ENCODE data around the gene B4GALT1.

B4GALT1 gene

DNA sequence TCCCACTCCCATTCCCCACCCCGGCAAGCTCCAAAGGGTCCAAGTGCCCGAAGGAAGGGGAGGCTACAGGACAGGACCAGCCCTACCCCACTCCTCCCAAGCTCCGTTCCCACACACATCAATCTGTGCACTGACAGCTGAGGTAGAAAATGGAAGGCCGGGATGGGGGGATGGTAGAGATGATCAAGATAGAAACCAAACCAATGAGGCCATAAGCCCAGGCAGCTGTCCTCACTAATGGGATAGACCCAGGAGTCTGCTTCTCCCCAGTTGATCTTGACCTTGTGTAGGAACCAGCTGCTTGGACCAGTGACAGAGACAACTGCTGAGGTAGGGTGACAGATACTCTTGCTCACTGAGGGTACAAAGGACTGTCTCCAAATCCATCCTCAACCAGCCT is 38.6 kb downstream of the B4GALT1 start:
- no peak for ATAC-seq

GRCh38 chr9:33127881-33128280 is 39.3 kb downstream of the B4GALT1 start:
- no peaks in the 10 kb centered on the region for H3K9me3 Mint-ChIP-seq
- H3K27me3 Mint-ChIP-seq: no peaks in the 10 kb centered on the region
- DNase-seq (no peak), ATAC-seq (no peak)
- no peak overlapping the region for H3K27ac Mint-ChIP-seq
- no peak overlapping the region for H3K4me3 Mint-ChIP-seq
- peaks cover 56% of the 10 kb centered on the region for H3K4me1 Mint-ChIP-seq

More for the DNA sequence above, 38.6 kb downstream of the B4GALT1 start:
- no peak overlapping the region for H3K4me3 Mint-ChIP-seq
- no peaks in the 10 kb centered on the region for H3K27me3 Mint-ChIP-seq
- H3K27ac Mint-ChIP-seq: no peak overlapping the region
- no peaks in the 10 kb centered on the region for H3K9me3 Mint-ChIP-seq
- no peak for DNase-seq
- H3K4me1 Mint-ChIP-seq: peaks cover 56% of the 10 kb centered on the region

DNA sequence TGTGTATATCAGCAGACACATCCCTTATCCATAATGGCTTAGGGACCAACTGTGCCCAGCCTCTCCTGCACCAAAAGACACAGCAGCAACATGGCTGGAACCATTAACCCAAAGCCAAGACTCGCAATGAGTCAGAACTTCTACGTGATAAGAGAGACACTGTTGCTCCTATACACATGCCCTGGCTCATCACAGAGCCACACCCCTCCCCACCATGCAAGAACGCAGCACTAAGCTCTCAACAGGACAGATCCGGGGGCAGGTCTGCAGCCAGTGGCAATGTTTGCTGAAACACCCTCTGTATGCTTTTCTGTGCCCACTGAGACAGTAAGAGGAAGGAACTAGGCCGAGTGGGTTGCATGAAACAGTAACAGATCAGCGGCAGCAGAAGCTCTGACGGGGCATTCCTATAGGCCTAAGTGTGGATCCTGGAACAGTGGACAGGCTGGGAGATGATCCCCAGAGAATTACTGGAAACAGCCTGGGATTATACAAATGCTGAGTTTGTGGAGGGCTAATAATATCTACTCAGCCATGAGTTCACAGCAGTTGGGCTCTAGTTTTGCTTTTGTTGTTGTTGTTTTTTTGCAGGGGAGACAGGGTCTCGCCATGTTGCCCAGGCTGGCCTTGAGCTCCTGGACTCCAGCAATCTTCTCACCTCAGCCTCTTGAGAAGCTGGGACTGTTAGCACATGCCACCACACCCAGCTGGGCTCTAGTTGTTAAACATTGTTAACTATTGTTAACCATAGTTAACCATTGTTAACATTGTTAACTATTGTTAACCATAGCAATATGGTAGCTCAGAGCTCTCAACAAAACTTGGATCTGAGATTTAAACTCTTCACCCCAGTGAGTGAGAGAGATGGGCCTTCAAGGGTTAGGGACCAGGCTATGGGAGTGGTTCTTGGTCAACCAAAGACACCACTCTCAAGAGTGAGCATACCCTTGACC is 41.0 kb downstream of the B4GALT1 start:
- Mint-ChIP-seq H3K27ac (no peak overlapping the region), H3K4me3 (no peak overlapping the region), H3K27me3 (no peaks in the 10 kb centered on the region), H3K9me3 (no peaks in the 10 kb centered on the region), H3K4me1 (peaks cover 56% of the 10 kb centered on the region)
- ATAC-seq (no peak), DNase-seq (no peak)

DNA sequence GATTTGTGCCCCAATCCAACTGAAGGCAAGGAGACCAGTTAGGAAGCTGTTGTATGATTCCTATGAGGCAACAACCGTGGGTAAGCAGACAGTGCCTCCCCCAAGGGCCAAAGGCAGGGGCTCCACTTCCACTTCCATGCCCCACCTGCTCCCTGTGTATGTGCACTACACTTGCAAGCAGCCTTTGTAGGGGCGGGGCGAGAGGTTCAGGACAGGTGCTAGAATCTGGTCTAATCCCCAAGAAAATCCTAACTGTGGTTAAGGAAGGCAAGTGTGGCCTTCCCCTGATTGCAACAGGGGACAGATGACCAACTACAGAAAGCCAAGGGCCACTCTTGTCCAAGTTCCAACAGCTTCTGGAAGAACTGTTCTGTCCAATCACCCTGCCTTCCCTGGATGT is 41.7 kb downstream of the B4GALT1 start:
- H3K27me3 Mint-ChIP-seq: no peaks in the 10 kb centered on the region
- H3K4me3 Mint-ChIP-seq: no peak overlapping the region
- peaks cover 53% of the 10 kb centered on the region for H3K4me1 Mint-ChIP-seq
- no peak overlapping the region for H3K27ac Mint-ChIP-seq
- DNase-seq (no peak), ATAC-seq (no peak)
- H3K9me3 Mint-ChIP-seq: no peaks in the 10 kb centered on the region

DNA sequence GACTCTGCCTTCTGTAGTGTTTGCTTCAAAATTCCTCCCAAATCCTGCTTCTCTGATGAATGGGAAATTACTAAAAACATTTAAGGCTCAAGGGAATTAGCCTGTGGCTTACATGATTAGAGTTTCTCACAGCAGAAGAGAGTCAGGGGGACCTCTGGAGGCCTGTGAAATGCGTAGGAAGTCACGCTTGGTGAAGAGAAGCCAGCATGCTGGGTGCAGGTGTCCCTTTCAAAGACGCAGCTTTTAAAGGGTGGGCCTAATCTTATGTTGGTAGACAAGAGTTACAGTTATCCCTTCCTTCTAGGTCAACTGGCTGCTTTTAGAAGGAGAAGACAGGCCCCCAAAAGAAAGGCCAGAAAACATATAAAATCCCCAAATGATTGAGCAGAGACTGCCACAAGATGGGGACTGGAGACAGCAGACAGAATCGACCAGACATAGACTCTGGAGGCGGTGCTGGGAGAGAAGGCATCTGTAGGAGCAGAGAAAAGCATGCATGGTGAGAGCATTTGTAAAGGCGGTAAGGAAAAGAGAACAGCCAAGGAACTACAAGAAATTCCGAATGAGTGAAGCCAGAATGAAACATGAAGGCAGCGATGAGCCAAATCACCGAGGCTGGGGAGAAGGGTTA is 42.3 kb downstream of the B4GALT1 start:
- Mint-ChIP-seq H3K4me1 (peaks cover 51% of the 10 kb centered on the region), H3K4me3 (no peak overlapping the region), H3K27me3 (no peaks in the 10 kb centered on the region), H3K9me3 (no peaks in the 10 kb centered on the region), H3K27ac (peak overlapping the region in 1 of 2 donors; percentile 15)
- DNase-seq: no peak
- ATAC-seq: no peak

GRCh38 chr9:33124046-33124445 is 43.1 kb downstream of the B4GALT1 start:
- Mint-ChIP-seq H3K4me1 (peaks cover 45% of the 10 kb centered on the region), H3K4me3 (no peak overlapping the region), H3K27ac (peak overlapping the region in 1 of 2 donors; percentile 59), H3K27me3 (no peaks in the 10 kb centered on the region), H3K9me3 (no peaks in the 10 kb centered on the region)
- no peak for ATAC-seq
- DNase-seq: no peak

GRCh38 chr9:33123407-33124031 is 43.6 kb downstream of the B4GALT1 start:
- Mint-ChIP-seq H3K9me3 (no peaks in the 10 kb centered on the region), H3K4me1 (peaks cover 44% of the 10 kb centered on the region), H3K27ac (peak overlapping the region; percentile 59 to 60), H3K4me3 (no peak overlapping the region), H3K27me3 (no peaks in the 10 kb centered on the region)
- no peak for ATAC-seq
- DNase-seq: no peak

GRCh38 chr9:33120620-33121019 is 46.5 kb downstream of the B4GALT1 start:
- H3K9me3 Mint-ChIP-seq: no peaks in the 10 kb centered on the region

DNA sequence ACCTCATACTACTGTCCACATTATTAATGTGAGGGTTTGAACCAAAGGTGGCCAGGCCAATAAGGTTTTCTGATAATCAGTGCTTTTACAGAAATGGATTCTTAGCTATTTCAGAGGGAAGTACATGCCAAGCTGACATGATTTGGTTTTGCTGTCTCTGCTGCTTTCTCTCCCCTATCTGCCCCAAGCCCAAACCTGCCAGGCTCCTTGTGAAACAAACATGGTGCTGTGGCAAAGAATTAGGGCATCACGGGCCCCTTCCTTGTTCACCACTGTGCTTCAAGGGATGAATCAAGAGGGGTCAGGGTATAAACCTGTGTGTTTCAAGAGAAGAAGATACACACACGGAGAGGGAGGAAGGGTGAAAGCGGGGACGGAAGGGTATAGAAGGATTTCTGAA is 49.3 kb downstream of the B4GALT1 start:
- ATAC-seq: no peak
- Mint-ChIP-seq H3K4me3 (no peak overlapping the region), H3K27me3 (no peaks in the 10 kb centered on the region), H3K27ac (peak overlapping the region in 1 of 2 donors; percentile 10), H3K4me1 (peaks cover 35% of the 10 kb centered on the region), H3K9me3 (no peaks in the 10 kb centered on the region)
- DNase-seq: no peak

More at GRCh38 chr9:33120620-33121019, 46.5 kb downstream of the B4GALT1 start:
- no peak for DNase-seq
- no peak overlapping the region for H3K4me3 Mint-ChIP-seq
- no peaks in the 10 kb centered on the region for H3K27me3 Mint-ChIP-seq
- no peak for ATAC-seq
- peaks cover 42% of the 10 kb centered on the region for H3K4me1 Mint-ChIP-seq
- H3K27ac Mint-ChIP-seq: no peak overlapping the region

- no peaks in the 10 kb centered on the region for H3K9me3 Mint-ChIP-seq
- peaks cover 35% of the 10 kb centered on the region for H3K4me1 Mint-ChIP-seq
- no peak overlapping the region for H3K4me3 Mint-ChIP-seq
- DNase-seq (no peak), ATAC-seq (no peak)
- H3K27ac Mint-ChIP-seq: peak overlapping the region in 1 of 2 donors; percentile 57
- H3K27me3 Mint-ChIP-seq: no peaks in the 10 kb centered on the region
Observed at GRCh38 chr9:33117306-33117705, 49.8 kb downstream of the B4GALT1 start.

- DNase-seq (no peak), ATAC-seq (no peak)
- H3K4me1 Mint-ChIP-seq: peaks cover 33% of the 10 kb centered on the region
- H3K4me3 Mint-ChIP-seq: no peak overlapping the region
- H3K27ac Mint-ChIP-seq: peak overlapping the region in 1 of 2 donors; percentile 40
- H3K27me3 Mint-ChIP-seq: no peaks in the 10 kb centered on the region
- no peaks in the 10 kb centered on the region for H3K9me3 Mint-ChIP-seq
Observed at GRCh38 chr9:33116860-33117259, 50.3 kb downstream of the B4GALT1 start.

GRCh38 chr9:33114746-33115145 is 52.4 kb downstream of the B4GALT1 start:
- DNase-seq (no peak), ATAC-seq (no peak)
- Mint-ChIP-seq H3K27me3 (no peaks in the 10 kb centered on the region), H3K4me1 (peaks cover 37% of the 10 kb centered on the region), H3K27ac (no peak overlapping the region), H3K4me3 (no peak overlapping the region), H3K9me3 (no peaks in the 10 kb centered on the region)

DNA sequence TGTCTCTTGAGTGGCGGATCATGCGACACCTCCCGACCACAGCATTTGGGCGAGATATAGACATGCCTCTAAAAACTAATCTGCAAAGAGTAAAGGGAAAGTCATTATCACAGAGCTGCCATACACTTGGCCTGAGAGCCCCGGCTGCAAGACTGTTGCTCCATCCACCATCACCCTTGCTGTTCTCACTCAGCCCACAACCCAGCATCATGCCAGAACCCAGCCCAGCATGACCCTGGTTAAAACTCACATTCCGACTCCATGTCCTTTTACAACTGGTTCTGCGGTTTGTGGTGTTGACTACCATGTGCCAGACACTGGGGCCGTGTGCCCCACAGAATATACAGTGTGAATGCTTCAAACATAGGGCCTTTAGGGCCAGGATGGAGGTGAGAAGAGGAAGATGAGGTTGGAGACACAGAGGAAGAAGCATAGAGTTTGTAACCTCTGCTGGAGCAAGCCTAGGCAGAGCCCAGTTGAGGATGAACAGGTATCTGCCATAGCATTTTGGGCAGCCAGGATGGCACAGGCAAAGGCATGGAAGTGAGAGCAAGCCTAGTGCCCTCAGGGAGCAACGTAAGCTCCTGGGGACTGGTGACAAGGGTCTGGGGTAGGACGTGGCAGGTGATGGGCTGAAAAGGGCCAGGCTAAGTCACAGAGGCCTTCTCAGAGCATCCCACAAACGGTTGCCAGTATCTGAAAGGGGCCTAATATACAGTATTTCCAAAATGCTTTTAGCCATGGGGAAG is 53.2 kb downstream of the B4GALT1 start:
- no peaks in the 10 kb centered on the region for H3K27me3 Mint-ChIP-seq
- H3K4me3 Mint-ChIP-seq: no peak overlapping the region
- H3K4me1 Mint-ChIP-seq: peaks cover 36% of the 10 kb centered on the region
- H3K27ac Mint-ChIP-seq: peak overlapping the region in 1 of 2 donors; percentile 59
- DNase-seq (no peak), ATAC-seq (no peak)
- H3K9me3 Mint-ChIP-seq: no peaks in the 10 kb centered on the region

GRCh38 chr9:33112094-33112493 is 55.0 kb downstream of the B4GALT1 start:
- ATAC-seq (no peak), DNase-seq (no peak)
- Mint-ChIP-seq H3K4me3 (no peak overlapping the region), H3K27ac (peak overlapping the region in 1 of 2 donors; percentile 54), H3K27me3 (no peaks in the 10 kb centered on the region), H3K4me1 (peaks cover 18% of the 10 kb centered on the region), H3K9me3 (no peaks in the 10 kb centered on the region)

- DNase-seq: no peak
- no peak for ATAC-seq
- Mint-ChIP-seq H3K4me1 (peaks cover 13% of the 10 kb centered on the region), H3K4me3 (no peak overlapping the region), H3K9me3 (no peaks in the 10 kb centered on the region), H3K27me3 (no peaks in the 10 kb centered on the region), H3K27ac (peak overlapping the region in 1 of 2 donors; percentile 54)
Observed at GRCh38 chr9:33111631-33112030, 55.5 kb downstream of the B4GALT1 start.

All from stimulated activated naive CD8-positive, alpha-beta T cell treated with anti-CD3 and anti-CD28 coated beads, Interleukin-15, amount 100 ng/mL, for 72 hours (primary cell).